ES-I3 (cell line): ENCODE results near the gene CHKB.
"Not testable (repeated sequence)": the region's sequence is repeated elsewhere in the genome, so short reads cannot be mapped to it uniquely, and the experiment has no call there.

ENCODE experiments used
- H3K36me3 ChIP-seq: 2 replicates; pipeline ENCODE4 v1.6.1; 2013; ENCODE audit warnings: mild to moderate bottlenecking, low read length, control low read depth, moderate library complexity; ENCODE audit not compliant: insufficient read depth
- H3K4me1 ChIP-seq: 2 replicates; pipeline ENCODE4 v1.6.1; 2013; ENCODE audit warnings: mild to moderate bottlenecking, control low read depth, low read length; ENCODE audit not compliant: insufficient read depth
- H3K9ac ChIP-seq: 2 replicates; pipeline ENCODE4 v1.6.1; 2013; ENCODE audit warnings: low read depth, mild to moderate bottlenecking, low read length, moderate library complexity
- H3K9me3 ChIP-seq: 2 replicates; pipeline ENCODE4 v1.6.1; 2013; ENCODE audit warnings: mild to moderate bottlenecking, low read length, moderate library complexity; ENCODE audit not compliant: control insufficient read depth, insufficient read depth

CHKB gene

GRCh38 chr22:50621356-50621880 lies 38.8 kb upstream of the CHKB start:
- Histone ChIP-seq H3K9me3 (no peaks in the 10 kb centered on the region), H3K9ac (peak overlapping the region; percentile 26; the same call in 1 of the 2 replicates), H3K4me1 (peaks cover 11% of the 10 kb centered on the region), H3K36me3 (no peaks in the 10 kb centered on the region)

- peaks cover 11% of the 10 kb centered on the region for H3K4me1 ChIP-seq
- no peaks in the 10 kb centered on the region for H3K36me3 ChIP-seq
- peak overlapping the region; percentile 33; the same call in 1 of the 2 replicates for H3K9ac ChIP-seq
- H3K9me3 ChIP-seq = no peaks in the 10 kb centered on the region
Observed at GRCh38 chr22:50620593-50621355, 38.1 kb upstream of the CHKB start.

- not testable (repeated sequence) for H3K36me3 ChIP-seq, H3K4me1 ChIP-seq, H3K9ac ChIP-seq, H3K9me3 ChIP-seq
Observed at GRCh38 chr22:50614296-50614695, 31.6 kb upstream of the CHKB start.

GRCh38 chr22:50613291-50613981 lies 30.8 kb upstream of the CHKB start:
- Histone ChIP-seq H3K9me3 (no peaks in the 10 kb centered on the region), H3K4me1 (no peaks in the 10 kb centered on the region), H3K9ac (no peak overlapping the region), H3K36me3 (no peaks in the 10 kb centered on the region)

- H3K9me3 ChIP-seq = no peaks in the 10 kb centered on the region
- no peaks in the 10 kb centered on the region for H3K36me3 ChIP-seq
- no peaks in the 10 kb centered on the region for H3K4me1 ChIP-seq
- H3K9ac ChIP-seq = no peak overlapping the region
Observed at GRCh38 chr22:50612528-50613221, 30.0 kb upstream of the CHKB start.

GRCh38 chr22:50612168-50612527 lies 29.5 kb upstream of the CHKB start:
- no peak overlapping the region for H3K9ac ChIP-seq
- H3K36me3 ChIP-seq = no peaks in the 10 kb centered on the region

GRCh38 chr22:50611341-50612060 lies 28.9 kb upstream of the CHKB start:
- H3K36me3 ChIP-seq = no peaks in the 10 kb centered on the region
- H3K9ac ChIP-seq = no peak overlapping the region
- no peaks in the 10 kb centered on the region for H3K4me1 ChIP-seq
- no peaks in the 10 kb centered on the region for H3K9me3 ChIP-seq

More at GRCh38 chr22:50612168-50612527, 29.5 kb upstream of the CHKB start:
- H3K4me1 ChIP-seq = no peaks in the 10 kb centered on the region
- no peaks in the 10 kb centered on the region for H3K9me3 ChIP-seq

- Histone ChIP-seq H3K36me3 (no peaks in the 10 kb centered on the region), H3K4me1 (no peaks in the 10 kb centered on the region), H3K9ac (no peak overlapping the region), H3K9me3 (no peaks in the 10 kb centered on the region)
Observed at GRCh38 chr22:50610581-50610980, 27.9 kb upstream of the CHKB start.

GRCh38 chr22:50610041-50610451 lies 27.4 kb upstream of the CHKB start:
- H3K9me3 ChIP-seq = no peaks in the 10 kb centered on the region
- no peaks in the 10 kb centered on the region for H3K36me3 ChIP-seq
- H3K4me1 ChIP-seq = no peaks in the 10 kb centered on the region
- H3K9ac ChIP-seq = no peak overlapping the region

- H3K9me3 ChIP-seq = no peaks in the 10 kb centered on the region
- no peak overlapping the region for H3K9ac ChIP-seq
- no peaks in the 10 kb centered on the region for H3K4me1 ChIP-seq
- no peaks in the 10 kb centered on the region for H3K36me3 ChIP-seq
Observed at GRCh38 chr22:50609599-50609998, 26.9 kb upstream of the CHKB start.

GRCh38 chr22:50608996-50609395 lies 26.3 kb upstream of the CHKB start:
- H3K36me3 ChIP-seq = no peaks in the 10 kb centered on the region
- H3K4me1 ChIP-seq = no peaks in the 10 kb centered on the region
- no peak overlapping the region for H3K9ac ChIP-seq
- H3K9me3 ChIP-seq = no peaks in the 10 kb centered on the region

GRCh38 chr22:50608058-50608840 lies 25.6 kb upstream of the CHKB start:
- H3K36me3 ChIP-seq = not testable (repeated sequence)

GRCh38 chr22:50607659-50608020 lies 25.0 kb upstream of the CHKB start:
- H3K4me1 ChIP-seq = no peaks in the 10 kb centered on the region
- H3K9me3 ChIP-seq = no peaks in the 10 kb centered on the region
- H3K9ac ChIP-seq = no peak overlapping the region
- H3K36me3 ChIP-seq = no peaks in the 10 kb centered on the region

More at GRCh38 chr22:50608058-50608840, 25.6 kb upstream of the CHKB start:
- H3K4me1 ChIP-seq, H3K9me3 ChIP-seq, H3K9ac ChIP-seq: not testable (repeated sequence)
